PC-9 (cell line): ENCODE measurements around the gene HNRNPH3. TPM values are rescaled to one million over a fixed set of nuclear protein-coding genes. Genes with fewer than 3 reads are reported as not detected.
A peak's percentile ranks its signal among the peaks of the same experiment; 100 is the strongest.

Source experiments
- Bru-seq: library from RNA; stranded (reverse); fragments of 400-500 nt; gene quantifications from one replicate; lab custom pipeline; 2021; lab: Mats Ljungman, UMichigan
- BruChase-seq, 2 experiments: library from RNA; stranded (reverse); fragments of 400-500 nt; gene quantifications; one replicate each; lab custom pipeline; 2021; lab: Mats Ljungman, UMichigan
- BruUV-seq: library from RNA; stranded (reverse); fragments of 400-500 nt; replicated peaks from 2 replicates; lab custom pipeline; 2021; lab: Mats Ljungman, UMichigan
- CTCF ChIA-PET: fragments of 300-600 bp; sonication (Branson Sonifier 250); formaldehyde crosslinking; loops from one replicate; lab custom pipeline; 2022; ENCODE audit warnings: antibody characterized with exemption; lab: Charles Lee
- POLR2A ChIA-PET: fragments of 300-600 bp; sonication (Branson Sonifier 250); formaldehyde crosslinking; loops from one replicate; lab custom pipeline; 2022; ENCODE audit warnings: antibody characterized with exemption; ENCODE audit not compliant: unreplicated experiment; lab: Charles Lee
- DNase-seq, 2 experiments: peaks; one replicate each; pipeline versions ENCODE4 v3.0.0 to v3.0.0-alpha.2; 2015 to 2022; ENCODE audit warnings: mixed read lengths in 1 of 2
- H2AFZ ChIP-seq: fragments of 200-600 bp; sonication (generic); 2 replicates; pipeline ENCODE4 v1.8.1; 2017; ENCODE audit warnings: antibody characterized with exemption
- H3F3A ChIP-seq: fragments of 200-600 bp; sonication (generic); 2 replicates; pipeline ENCODE4 v1.8.1; 2017; ENCODE audit warnings: antibody characterized with exemption, mild to moderate bottlenecking, low read depth; ENCODE audit not compliant: insufficient read depth
- H3K27ac ChIP-seq: fragments of 200-600 bp; sonication (generic); 2 replicates; pipeline ENCODE4 v1.6.1; 2016; ENCODE audit warnings: mixed run types
- H3K27me3 ChIP-seq: fragments of 200-600 bp; sonication (generic); 2 replicates; pipeline ENCODE4 v1.6.1; 2016; ENCODE audit warnings: low read depth, mixed run types; ENCODE audit not compliant: insufficient read depth
- H3K36me3 ChIP-seq: fragments of 200-600 bp; sonication (generic); 2 replicates; pipeline ENCODE4 v1.6.1; 2016; ENCODE audit warnings: low read depth, mixed run types
- H3K4me1 ChIP-seq: fragments of 200-600 bp; sonication (generic); replicated peaks from 2 replicates; pipeline ENCODE4 v1.6.1; 2016; ENCODE audit warnings: mixed run types; ENCODE audit not compliant: insufficient read depth
- H3K4me2 ChIP-seq: fragments of 200-600 bp; sonication (generic); 2 replicates; pipeline ENCODE4 v1.6.1; 2017; ENCODE audit warnings: mixed run types
- H3K4me3 ChIP-seq: fragments of 200-600 bp; sonication (generic); 2 replicates; pipeline ENCODE4 v1.6.1; 2016; ENCODE audit warnings: mixed run types
- H3K79me2 ChIP-seq: fragments of 200-600 bp; sonication (generic); 2 replicates; pipeline ENCODE4 v1.6.1; 2017; ENCODE audit warnings: low read depth, mixed run types
- H3K9me2 ChIP-seq: fragments of 200-600 bp; sonication (generic); 2 replicates; pipeline ENCODE4 v1.8.1; 2017; ENCODE audit warnings: mild to moderate bottlenecking; ENCODE audit not compliant: insufficient read depth
- H3K9me3 ChIP-seq: fragments of 200-600 bp; sonication (generic); 2 replicates; pipeline ENCODE4 v1.8.1; 2016; ENCODE audit warnings: low read depth; ENCODE audit not compliant: insufficient read depth
- H4K20me1 ChIP-seq: fragments of 200-600 bp; sonication (generic); 2 replicates; pipeline ENCODE4 v1.8.1; 2017; ENCODE audit not compliant: insufficient read depth
- CTCF ChIP-seq: fragments of 200-600 bp; sonication (generic); conservative IDR thresholded peaks from 2 replicates; pipeline ENCODE4 v1.6.1; 2017; ENCODE audit warnings: mixed run types, antibody characterized with exemption, mild to moderate bottlenecking, moderate library complexity
- EZH2 ChIP-seq: fragments of 200-600 bp; sonication (generic); IDR thresholded peaks from 2 replicates; pipeline ENCODE4 v1.8.0; 2017; ENCODE audit warnings: antibody characterized with exemption, low read depth
- intact Hi-C: fragments of 100-400 bp; cut with micrococcal nuclease; formaldehyde crosslinking; loops from one replicate; pipeline ENCODE4 v1.10.0; 2022; ENCODE audit not compliant: unreplicated experiment
- long read RNA-seq: library from polyadenylated mRNA; stranded (forward); transcript quantifications from one replicate; pipeline ENCODE4 v2.0.0, GENCODE V29; 2022
- total RNA-seq: library from RNA; stranded (reverse); gene quantifications from 2 replicates; pipeline ENCODE4 v1.2.3, GENCODE V29; 2021

HNRNPH3 gene
- total RNA-seq (161 and 175 TPM in 2 replicates), Bru-seq, nascent RNA (percentile 99 among the genes with signal in this experiment), BruChase-seq, experiment 1, labeled RNA remaining after a 2-hour chase (percentile 100 among the genes with signal in this experiment), BruChase-seq, experiment 2, labeled RNA remaining after a 6-hour chase (percentile 98 among the genes with signal in this experiment)
- long read RNA-seq, transcript HNRNPH3-201 (10 exons, 2,339 nt): minor isoform, 52 of 286 reads
- long read RNA-seq, transcript HNRNPH3-202 (10 exons, 1,332 nt): major isoform, 76 of 286 reads
- long read RNA-seq, partial matches to known transcripts: 20 of 286 reads
- long read RNA-seq, other reads (novel, unspliced or antisense): 134 of 286 reads

GRCh38 chr10:68331455-68332258 lies at the start of gene HNRNPH3:
TSS of gene HNRNPH3 (plus strand) at chr10:68332064. CDS start at chr10:68337222, 5,158 bp downstream.
- ChIA-PET CTCF (interaction anchor here (0.6 to 0.8 kb wide), 2 partner anchors 119 to 249 kb away, joined by 3 read pairs; no protein-coding TSS in a partner anchor), POLR2A (interaction anchor here (0.5 to 1.0 kb wide), 13 partner anchors 9 to 1496 kb away, joined by 3 to 30 read pairs (median 6); partner anchors contain the start of gene DDX21)
- no peaks in the 10 kb centered on the region for H3K9me3 ChIP-seq
- TF ChIP-seq CTCF (no peak), EZH2 (no peak)
- H3F3A ChIP-seq: peaks cover 26% of the 10 kb centered on the region
- peaks cover 47% of the 10 kb centered on the region for H3K4me1 ChIP-seq
- H2AFZ ChIP-seq: peak within 1 kb of the TSS; percentile 97
- H3K27me3 ChIP-seq: no peaks in the 10 kb centered on the region
- H3K27ac ChIP-seq: peak within 1 kb of the TSS; percentile 91
- intact Hi-C loops: loop anchor here (2.0 to 10.0 kb wide), 2 partner anchors 477 to 569 kb away; partner anchors contain the start of gene DDX50
- H3K4me2 ChIP-seq: peak within 1 kb of the TSS; percentile 91
- H3K9me2 ChIP-seq: peaks cover 5% of the 10 kb centered on the region; the same call in 1 of the 2 replicates
- H3K79me2 ChIP-seq: peaks cover 61% of the 10 kb centered on the region
- peaks cover 32% of the 10 kb centered on the region for H3K36me3 ChIP-seq
- BruUV-seq: no TSS peak
- peak within 1 kb of the TSS; percentile 78 for H3K4me3 ChIP-seq
- peaks cover 39% of the 10 kb centered on the region for H4K20me1 ChIP-seq
- peak; percentile 93 to 99 for DNase-seq

- H3K27ac ChIP-seq: no peak overlapping the region
- BruUV-seq: no TSS peak
- intact Hi-C loops: no loop called here
- H3F3A ChIP-seq: no peaks in the 10 kb centered on the region
- ChIA-PET POLR2A (no interaction called here), CTCF (no interaction called here)
- no peaks in the 10 kb centered on the region for H3K36me3 ChIP-seq
- DNase-seq: no peak
- H4K20me1 ChIP-seq: no peaks in the 10 kb centered on the region
- no peak overlapping the region for H2AFZ ChIP-seq
- no peak for TF ChIP-seq CTCF
- no peak for TF ChIP-seq EZH2
- H3K9me2 ChIP-seq: no peaks in the 10 kb centered on the region
- no peak overlapping the region for H3K4me2 ChIP-seq
- no peaks in the 10 kb centered on the region for H3K79me2 ChIP-seq
- H3K27me3 ChIP-seq: no peaks in the 10 kb centered on the region
- H3K4me3 ChIP-seq: no peak overlapping the region
- H3K9me3 ChIP-seq: no peaks in the 10 kb centered on the region
- H3K4me1 ChIP-seq: no peaks in the 10 kb centered on the region
Observed at GRCh38 chr10:68284062-68285001, 47.5 kb upstream of the HNRNPH3 start.
